Nephron (organoid): ENCODE measurements around the gene SIGLECL1.
"Not testable (repeated sequence)": the region's sequence is repeated elsewhere in the genome, so short reads cannot be mapped to it uniquely, and the experiment has no call there.

Source experiments
- H3K27ac Mint-ChIP-seq, 3 experiments: 2 replicates each; pipeline ENCODE4 v1.8.0; 2020; ENCODE audit warnings: mixed read lengths in 3 of 3, mild to moderate bottlenecking in 2 of 3, moderate library complexity in 1 of 3
- H3K27me3 Mint-ChIP-seq: 2 replicates; pipeline ENCODE4 v1.8.0; 2021; ENCODE audit warnings: low read depth, mild to moderate bottlenecking, moderate library complexity, mixed read lengths
- H3K36me3 Mint-ChIP-seq: 2 replicates; pipeline ENCODE4 v1.8.0; 2020; ENCODE audit warnings: low read depth, mixed read lengths
- H3K4me1 Mint-ChIP-seq: 2 replicates; pipeline ENCODE4 v1.8.0; 2020; ENCODE audit warnings: mixed read lengths
- H3K4me3 Mint-ChIP-seq, 3 experiments: 2 replicates each; pipeline ENCODE4 v1.8.0; 2020; ENCODE audit warnings: mild to moderate bottlenecking in 3 of 3, mixed read lengths in 3 of 3, moderate library complexity in 2 of 3
- H3K9me3 Mint-ChIP-seq: 2 replicates; pipeline ENCODE4 v1.8.0; 2020; ENCODE audit warnings: mixed read lengths
- TF ChIP-seq, protein P1 (sequence below), 3 experiments: fragments of 200-600 bp; sonication (generic); IDR thresholded peaks; one replicate each; pipeline ENCODE4 v1.5.0; 2021; ENCODE audit warnings: antibody characterized with exemption in 3 of 3; ENCODE audit not compliant: unreplicated experiment in 3 of 3

SIGLECL1 gene

DNA sequence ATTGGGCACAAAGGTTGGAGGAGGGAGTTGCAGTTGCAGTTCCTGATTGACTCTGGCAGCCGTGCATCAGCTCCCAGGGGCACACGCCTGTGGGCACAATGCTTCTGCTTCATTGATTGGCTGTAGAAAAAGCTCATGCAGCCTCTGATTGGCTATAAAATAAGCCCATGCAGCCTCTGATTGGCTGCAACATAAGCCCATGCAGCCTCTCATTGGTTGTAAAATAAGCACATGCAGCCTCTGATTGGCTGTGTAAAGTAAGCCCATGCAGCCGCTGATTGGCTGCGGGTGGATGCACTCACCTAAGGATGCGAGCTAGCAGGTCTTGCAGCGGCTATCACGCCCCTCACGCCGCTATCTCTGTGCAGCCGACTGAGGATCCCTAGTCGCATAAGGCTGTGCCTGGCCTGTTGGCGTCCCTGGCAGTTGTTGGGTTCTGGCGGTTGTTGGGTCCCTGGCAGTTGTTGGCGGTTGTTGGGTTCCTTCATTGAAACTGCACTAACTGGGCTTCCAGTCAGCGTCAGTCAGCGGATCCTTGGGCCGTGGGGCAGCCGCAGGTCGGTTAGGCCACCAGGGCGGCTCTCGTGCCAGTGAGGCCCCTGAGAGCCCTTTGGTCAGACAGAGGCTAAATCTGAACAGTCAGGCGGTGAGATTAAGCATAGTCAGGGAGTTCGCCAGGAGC is at the start of gene SIGLECL1:
SIGLECL1 (plus strand) TSS at position 295 of the 682 bp plus-strand sequence. CDS start 12,993 bp downstream, outside the sequence.
- no peaks in the 10 kb centered on the region for H3K4me1 Mint-ChIP-seq
- no peaks in the 10 kb centered on the region for H3K9me3 Mint-ChIP-seq
- no peak within 1 kb of the TSS for H3K4me3 Mint-ChIP-seq
- peaks cover 21% of the 10 kb centered on the region for H3K27me3 Mint-ChIP-seq
- H3K36me3 Mint-ChIP-seq, result no peaks in the 10 kb centered on the region
- TF ChIP-seq, protein P1, sequence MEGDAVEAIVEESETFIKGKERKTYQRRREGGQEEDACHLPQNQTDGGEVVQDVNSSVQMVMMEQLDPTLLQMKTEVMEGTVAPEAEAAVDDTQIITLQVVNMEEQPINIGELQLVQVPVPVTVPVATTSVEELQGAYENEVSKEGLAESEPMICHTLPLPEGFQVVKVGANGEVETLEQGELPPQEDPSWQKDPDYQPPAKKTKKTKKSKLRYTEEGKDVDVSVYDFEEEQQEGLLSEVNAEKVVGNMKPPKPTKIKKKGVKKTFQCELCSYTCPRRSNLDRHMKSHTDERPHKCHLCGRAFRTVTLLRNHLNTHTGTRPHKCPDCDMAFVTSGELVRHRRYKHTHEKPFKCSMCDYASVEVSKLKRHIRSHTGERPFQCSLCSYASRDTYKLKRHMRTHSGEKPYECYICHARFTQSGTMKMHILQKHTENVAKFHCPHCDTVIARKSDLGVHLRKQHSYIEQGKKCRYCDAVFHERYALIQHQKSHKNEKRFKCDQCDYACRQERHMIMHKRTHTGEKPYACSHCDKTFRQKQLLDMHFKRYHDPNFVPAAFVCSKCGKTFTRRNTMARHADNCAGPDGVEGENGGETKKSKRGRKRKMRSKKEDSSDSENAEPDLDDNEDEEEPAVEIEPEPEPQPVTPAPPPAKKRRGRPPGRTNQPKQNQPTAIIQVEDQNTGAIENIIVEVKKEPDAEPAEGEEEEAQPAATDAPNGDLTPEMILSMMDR (IDR thresholded peaks at IDR 0.05; ENCODE audit: unreplicated experiment in 3 of 3), result no peak
- no peak within 1 kb of the TSS for H3K27ac Mint-ChIP-seq

DNA sequence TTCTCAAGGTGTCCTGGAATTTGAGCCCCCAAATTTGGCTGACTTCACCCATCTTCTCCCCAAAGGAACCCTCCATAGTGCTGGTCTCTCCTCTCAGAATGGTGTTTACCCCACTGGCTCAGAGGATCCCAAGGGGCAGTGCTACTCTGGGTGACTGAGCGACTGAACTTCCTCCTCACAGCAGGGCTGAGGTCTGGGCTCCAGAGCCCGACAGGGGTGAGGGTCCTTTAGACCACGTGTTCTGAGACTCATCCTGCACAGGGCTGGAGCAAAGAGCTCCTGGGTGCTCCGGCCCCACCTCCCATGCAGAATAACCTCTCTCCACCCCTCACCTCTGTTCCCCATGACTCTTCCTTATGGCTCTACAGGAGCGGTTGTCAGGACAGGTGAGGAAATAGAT is 49.2 kb upstream of the SIGLECL1 start:
- no peaks in the 10 kb centered on the region for H3K4me1 Mint-ChIP-seq
- peaks cover 23% of the 10 kb centered on the region for H3K27me3 Mint-ChIP-seq
- H3K9me3 Mint-ChIP-seq, result peaks cover 4% of the 10 kb centered on the region
- TF ChIP-seq, protein P1 (IDR thresholded peaks at IDR 0.05; ENCODE audit: unreplicated experiment in 3 of 3), result no peak
- H3K36me3 Mint-ChIP-seq, result no peaks in the 10 kb centered on the region
- H3K27ac Mint-ChIP-seq, result no peak overlapping the region
- H3K4me3 Mint-ChIP-seq, result no peak overlapping the region

DNA sequence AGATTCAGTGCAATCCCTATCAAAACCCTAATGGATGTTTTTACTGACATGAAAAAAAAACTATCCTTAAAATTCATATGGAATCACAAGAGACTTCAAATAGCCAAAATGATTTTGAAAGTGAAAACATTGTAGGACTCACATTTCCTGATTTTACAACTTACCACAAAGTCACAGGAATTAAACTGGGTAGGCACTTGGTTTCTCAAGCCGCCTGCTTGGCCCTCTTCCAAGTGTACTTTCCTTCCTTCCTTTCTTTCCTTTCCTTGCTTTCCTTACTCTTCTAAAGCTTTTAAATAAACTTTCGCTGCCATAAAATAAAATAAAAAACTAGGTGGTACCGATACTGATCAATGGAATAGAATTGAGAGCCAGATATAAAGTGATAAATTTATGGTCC is 47.0 kb upstream of the SIGLECL1 start:
- no peak overlapping the region for H3K27ac Mint-ChIP-seq
- TF ChIP-seq, protein P1 (IDR thresholded peaks at IDR 0.05; ENCODE audit: unreplicated experiment in 3 of 3), result no peak
- H3K4me1 Mint-ChIP-seq, result no peaks in the 10 kb centered on the region
- H3K4me3 Mint-ChIP-seq, result no peak overlapping the region
- no peaks in the 10 kb centered on the region for H3K36me3 Mint-ChIP-seq
- H3K9me3 Mint-ChIP-seq, result peaks cover 4% of the 10 kb centered on the region
- H3K27me3 Mint-ChIP-seq, result peaks cover 23% of the 10 kb centered on the region

DNA sequence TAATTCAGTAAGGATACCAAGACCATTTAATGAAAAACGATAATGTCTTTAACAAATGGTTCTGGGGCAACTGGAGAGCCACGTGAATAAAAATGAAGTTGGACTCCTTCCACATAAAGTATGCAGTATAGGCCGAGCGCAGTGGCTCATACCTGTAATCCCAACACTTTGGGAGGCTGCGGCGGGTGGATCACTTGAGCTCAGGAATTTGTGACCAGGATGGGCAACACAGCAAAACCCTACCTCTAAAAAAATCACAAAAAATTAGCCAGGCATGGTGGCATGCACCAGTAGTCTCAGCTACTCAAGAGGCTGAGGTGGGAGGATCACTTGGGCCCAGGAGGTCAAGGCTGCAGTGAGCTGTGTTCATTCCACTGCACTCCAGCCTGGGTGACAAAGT is 46.6 kb upstream of the SIGLECL1 start:
- Mint-ChIP-seq H3K27me3 (peaks cover 27% of the 10 kb centered on the region), H3K4me1 (no peaks in the 10 kb centered on the region), H3K4me3 (no peak overlapping the region), H3K27ac (no peak overlapping the region), H3K9me3 (peaks cover 4% of the 10 kb centered on the region), H3K36me3 (no peaks in the 10 kb centered on the region)
- TF ChIP-seq, protein P1 (IDR thresholded peaks at IDR 0.05; ENCODE audit: unreplicated experiment in 3 of 3), result no peak

DNA sequence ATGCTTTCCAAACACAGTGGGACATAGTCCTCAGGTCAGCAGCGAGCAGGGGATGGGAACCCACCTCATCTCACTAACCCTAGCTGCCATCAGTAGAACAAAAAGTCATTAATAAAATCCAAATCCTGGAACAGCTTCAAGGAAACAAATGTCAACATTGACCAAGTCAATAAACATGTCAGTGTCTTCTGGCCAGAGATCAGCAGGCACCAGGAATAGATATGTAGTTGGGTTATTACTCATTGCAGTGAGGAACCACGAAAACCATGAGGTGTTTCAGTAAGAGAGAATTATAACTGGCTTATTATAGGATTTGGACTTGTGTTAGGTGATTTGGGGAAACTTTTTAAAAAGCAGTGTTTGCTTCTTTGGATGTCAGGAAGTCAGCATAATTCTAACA is 43.1 kb upstream of the SIGLECL1 start:
- no peak overlapping the region for H3K27ac Mint-ChIP-seq
- no peaks in the 10 kb centered on the region for H3K4me1 Mint-ChIP-seq
- H3K4me3 Mint-ChIP-seq, result no peak overlapping the region
- peaks cover 26% of the 10 kb centered on the region for H3K27me3 Mint-ChIP-seq
- TF ChIP-seq, protein P1 (IDR thresholded peaks at IDR 0.05; ENCODE audit: unreplicated experiment in 3 of 3), result no peak
- no peaks in the 10 kb centered on the region for H3K9me3 Mint-ChIP-seq
- H3K36me3 Mint-ChIP-seq, result no peaks in the 10 kb centered on the region

DNA sequence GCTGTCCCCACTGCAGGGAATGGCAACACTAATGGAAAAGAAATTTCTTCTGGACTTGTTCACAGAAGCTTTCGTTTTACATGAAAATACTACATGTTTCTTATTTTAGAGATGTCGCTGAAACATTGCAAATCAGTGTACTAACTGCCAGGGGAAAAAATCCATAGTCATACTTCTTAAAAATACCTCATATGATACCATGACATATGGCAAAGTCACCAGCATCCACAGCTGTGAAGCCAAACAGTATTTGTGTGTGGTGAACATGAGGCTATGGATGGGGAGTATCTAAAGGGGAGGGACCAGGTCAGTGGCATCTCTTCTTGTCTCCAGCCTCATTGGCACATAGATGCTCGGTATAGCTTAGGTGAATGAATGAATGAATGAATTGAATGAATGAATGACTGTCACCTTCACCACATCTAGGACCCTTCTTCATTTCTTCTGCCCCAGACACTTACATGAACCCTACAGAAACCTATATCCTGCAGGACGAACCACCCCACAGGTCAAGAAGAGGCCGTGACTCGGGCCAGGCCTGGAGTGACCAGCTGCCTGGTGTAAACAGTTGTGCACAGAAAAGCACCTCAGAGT is 40.6 kb upstream of the SIGLECL1 start:
- Mint-ChIP-seq H3K4me1 (no peaks in the 10 kb centered on the region), H3K27ac (no peak overlapping the region), H3K27me3 (peaks cover 17% of the 10 kb centered on the region), H3K4me3 (no peak overlapping the region), H3K36me3 (no peaks in the 10 kb centered on the region), H3K9me3 (no peaks in the 10 kb centered on the region)
- TF ChIP-seq, protein P1 (IDR thresholded peaks at IDR 0.05; ENCODE audit: unreplicated experiment in 3 of 3), result no peak

DNA sequence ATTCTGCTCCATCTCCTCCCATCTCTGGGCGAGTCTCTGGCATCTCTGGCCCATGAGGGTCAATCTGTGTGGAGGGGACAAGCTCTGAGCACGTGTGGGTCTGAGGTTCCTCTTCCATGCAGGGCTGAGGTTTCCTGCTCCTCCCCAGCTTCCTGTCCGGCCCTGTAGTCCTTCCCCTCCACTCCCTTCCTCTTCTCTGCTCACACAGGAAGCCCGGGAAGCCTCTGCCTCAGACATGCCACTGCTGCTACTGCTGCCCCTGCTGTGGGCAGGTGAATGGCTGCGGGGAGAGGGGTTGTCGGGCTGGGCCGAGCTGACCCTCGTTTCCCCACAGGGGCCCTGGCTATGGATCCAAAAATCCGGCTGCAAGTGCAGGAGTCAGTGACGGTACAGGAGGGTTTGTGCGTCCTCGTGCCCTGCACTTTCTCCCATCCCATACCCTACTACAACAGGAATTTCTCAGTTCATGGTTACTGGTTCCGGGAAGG is 40.0 kb upstream of the SIGLECL1 start:
- H3K36me3 Mint-ChIP-seq, H3K27ac Mint-ChIP-seq, H3K9me3 Mint-ChIP-seq, H3K4me1 Mint-ChIP-seq, H3K4me3 Mint-ChIP-seq: not testable (repeated sequence)
- H3K27me3 Mint-ChIP-seq, result peaks cover 13% of the 10 kb centered on the region
